Activated B cell treated with CpG ODN at 0.5 μM for 24 hours (primary cell): ENCODE results near the gene GPR42. TPM values are rescaled to one million over a fixed set of nuclear protein-coding genes. Genes with fewer than 3 reads are reported as not detected.
"Not testable (repeated sequence)": the region's sequence is repeated elsewhere in the genome, so short reads cannot be mapped to it uniquely, and the experiment has no call there.

Experiments used
- ATAC-seq: fragments of 200-7000 bp; cut with Tn5 transposase; one replicate; pipeline ENCODE4 v1.10.0; 2021; ENCODE audit warnings: low read depth, mild to moderate bottlenecking, moderate library complexity
- CTCF ChIA-PET: fragments of 350-600 bp; sonication (Branson Sonifier 250); formaldehyde crosslinking; loops from one replicate; lab custom pipeline; 2021; ENCODE audit warnings: antibody characterized with exemption; lab: Charles Lee
- POLR2A ChIA-PET: fragments of 350-600 bp; sonication (Branson Sonifier 250); formaldehyde crosslinking; loops from one replicate; lab custom pipeline; 2021; ENCODE audit warnings: antibody characterized with exemption; lab: Charles Lee
- DNase-seq: peaks from one replicate; pipeline ENCODE4 v3.0.0; 2022
- H3K27ac Mint-ChIP-seq: one replicate; pipeline ENCODE4 v1.8.0; 2020; ENCODE audit warnings: mixed read lengths
- H3K27me3 Mint-ChIP-seq: one replicate; pipeline ENCODE4 v1.8.0; 2021; ENCODE audit warnings: mixed read lengths
- H3K36me3 Mint-ChIP-seq: one replicate; pipeline ENCODE4 v1.8.0; 2021; ENCODE audit warnings: low read depth, mixed read lengths
- H3K4me1 Mint-ChIP-seq: one replicate; pipeline ENCODE4 v1.8.0; 2021; ENCODE audit warnings: mixed read lengths
- H3K4me3 Mint-ChIP-seq: one replicate; pipeline ENCODE4 v1.8.0; 2020; ENCODE audit warnings: mild to moderate bottlenecking, mixed read lengths
- H3K9me3 Mint-ChIP-seq: one replicate; pipeline ENCODE4 v1.8.0; 2020; ENCODE audit warnings: mixed read lengths
- CTCF ChIP-seq: fragments of 200-600 bp; IDR thresholded peaks from one replicate; pipeline ENCODE4 v1.8.0; 2022; ENCODE audit warnings: antibody characterized with exemption, mild to moderate bottlenecking
- intact Hi-C: fragments of 100-400 bp; cut with micrococcal nuclease; formaldehyde crosslinking; loops from one replicate; pipeline ENCODE4 v1.15.1; 2024
- total RNA-seq: library from RNA; stranded (reverse); gene quantifications from 2 replicates; pipeline ENCODE4 v1.2.3, GENCODE V29; 2022

Gene GPR42
- total RNA-seq, 1 donor from 2014 or later = not detected

- intact Hi-C loops = loop anchor here (2.0 kb wide), 2 partner anchors 21 to 47 kb away; no protein-coding TSS in a partner anchor
- ChIA-PET POLR2A (interaction anchor here (1.0 to 11.2 kb wide), 7 partner anchors 22 to 141 kb away, joined by 3 to 645 read pairs (median 8); partner anchors contain the start of gene CD22), CTCF (interaction anchor here (0.7 to 4.3 kb wide), 15 partner anchors 19 to 818 kb away, joined by 3 to 99 read pairs (median 7); partner anchors contain the start of gene USF2)
- no peaks in the 10 kb centered on the region for H3K9me3 Mint-ChIP-seq
- DNase-seq (no peak), ATAC-seq (no peak)
- H3K36me3 Mint-ChIP-seq = no peaks in the 10 kb centered on the region
- no peak overlapping the region for H3K4me3 Mint-ChIP-seq
- peaks cover 35% of the 10 kb centered on the region for H3K4me1 Mint-ChIP-seq
- peaks cover 5% of the 10 kb centered on the region for H3K27me3 Mint-ChIP-seq
- no peak for TF ChIP-seq CTCF
- H3K27ac Mint-ChIP-seq = no peak overlapping the region
These were observed 17.2 kb upstream of the GPR42 start for GRCh38 chr19:35353635-35354034.

GRCh38 chr19:35354898-35355297, 16.0 kb upstream of the GPR42 start:
- POLR2A ChIA-PET = interaction anchor here (1.7 to 11.2 kb wide), 2 partner anchors 24 to 114 kb away, joined by 5 to 645 read pairs; partner anchors contain the start of gene CD22
- intact Hi-C loops = no loop called here

GRCh38 chr19:35355791-35356460, 14.9 kb upstream of the GPR42 start:
- ChIA-PET CTCF (interaction anchor here (1.2 to 4.3 kb wide), 4 partner anchors 113 to 140 kb away, joined by 5 to 99 read pairs (median 40); no protein-coding TSS in a partner anchor), POLR2A (interaction anchor here (0.7 kb wide), 2 partner anchors 107 to 144 kb away, joined by 4 to 5 read pairs; no protein-coding TSS in a partner anchor)
- DNase-seq = no peak
- intact Hi-C loops = no loop called here
- H3K4me1 Mint-ChIP-seq = peaks cover 13% of the 10 kb centered on the region
- peaks cover 5% of the 10 kb centered on the region for H3K27me3 Mint-ChIP-seq
- H3K4me3 Mint-ChIP-seq = no peak overlapping the region
- H3K27ac Mint-ChIP-seq = no peak overlapping the region
- H3K9me3 Mint-ChIP-seq = no peaks in the 10 kb centered on the region
- TF ChIP-seq CTCF = no peak
- no peaks in the 10 kb centered on the region for H3K36me3 Mint-ChIP-seq
- no peak for ATAC-seq

More at GRCh38 chr19:35354898-35355297, 16.0 kb upstream of the GPR42 start:
- no peaks in the 10 kb centered on the region for H3K9me3 Mint-ChIP-seq
- H3K4me1 Mint-ChIP-seq = peaks cover 22% of the 10 kb centered on the region
- DNase-seq (no peak), ATAC-seq (no peak)
- CTCF ChIA-PET = interaction anchor here (4.3 kb wide), 2 partner anchors 115 to 141 kb away, joined by 66 to 99 read pairs; no protein-coding TSS in a partner anchor
- H3K27ac Mint-ChIP-seq = no peak overlapping the region
- H3K27me3 Mint-ChIP-seq = peaks cover 5% of the 10 kb centered on the region
- no peak for TF ChIP-seq CTCF
- no peaks in the 10 kb centered on the region for H3K36me3 Mint-ChIP-seq
- no peak overlapping the region for H3K4me3 Mint-ChIP-seq

GRCh38 chr19:35357867-35358573, 12.8 kb upstream of the GPR42 start, which contains the start of gene FFAR3:
Gene FFAR3 (plus strand): TSS chr19:35358460. CDS start chr19:35358891, 431 bp downstream.
- Mint-ChIP-seq H3K27ac (no peak within 1 kb of the TSS), H3K4me1 (peaks cover 5% of the 10 kb centered on the region), H3K4me3 (no peak within 1 kb of the TSS), H3K27me3 (peaks cover 8% of the 10 kb centered on the region), H3K36me3 (no peaks in the 10 kb centered on the region), H3K9me3 (no peaks in the 10 kb centered on the region)
- ChIA-PET CTCF (interaction anchor here (0.8 to 2.5 kb wide), 3 partner anchors 105 to 152 kb away, joined by 3 to 13 read pairs (median 7); no protein-coding TSS in a partner anchor), POLR2A (interaction anchor here (1.6 kb wide), 1 partner anchor 11 kb away, joined by 5 read pairs; the partner anchor contains the start of gene FFAR1)
- DNase-seq (no peak), ATAC-seq (no peak)
- intact Hi-C loops = no loop called here
- TF ChIP-seq CTCF = no peak

GRCh38 chr19:35358834-35359233, 12.0 kb upstream of the GPR42 start:
- H3K36me3 Mint-ChIP-seq, POLR2A ChIA-PET, intact Hi-C loops, H3K9me3 Mint-ChIP-seq, H3K4me3 Mint-ChIP-seq, DNase-seq, H3K27ac Mint-ChIP-seq, H3K4me1 Mint-ChIP-seq, CTCF ChIA-PET, ATAC-seq, H3K27me3 Mint-ChIP-seq: not testable (repeated sequence)

GRCh38 chr19:35359395-35359794, 11.5 kb upstream of the GPR42 start:
- H3K27me3 Mint-ChIP-seq, H3K36me3 Mint-ChIP-seq, DNase-seq, H3K9me3 Mint-ChIP-seq, intact Hi-C loops, H3K4me1 Mint-ChIP-seq, ATAC-seq, H3K4me3 Mint-ChIP-seq, CTCF ChIA-PET, H3K27ac Mint-ChIP-seq, POLR2A ChIA-PET: not testable (repeated sequence)

GRCh38 chr19:35360081-35360480, 10.8 kb upstream of the GPR42 start:
- CTCF ChIA-PET, H3K4me3 Mint-ChIP-seq: not testable (repeated sequence)

More at GRCh38 chr19:35360081-35360480, 10.8 kb upstream of the GPR42 start:
- POLR2A ChIA-PET, H3K36me3 Mint-ChIP-seq, intact Hi-C loops, DNase-seq, ATAC-seq, H3K4me1 Mint-ChIP-seq, H3K27ac Mint-ChIP-seq, H3K9me3 Mint-ChIP-seq: not testable (repeated sequence)
- peaks cover 11% of the 10 kb centered on the region for H3K27me3 Mint-ChIP-seq
